ENCODE data around the gene HOXD13. TPM values are rescaled to one million over a fixed set of nuclear protein-coding genes. Genes with fewer than 3 reads are reported as not detected.

HOXD13 gene
- total RNA-seq, 1 donor from 2014 or later: not detected

- DNase-seq (ENCODE audit: low read depth): no peak
- no peak for FAIRE-seq
- TF ChIP-seq, protein P1, sequence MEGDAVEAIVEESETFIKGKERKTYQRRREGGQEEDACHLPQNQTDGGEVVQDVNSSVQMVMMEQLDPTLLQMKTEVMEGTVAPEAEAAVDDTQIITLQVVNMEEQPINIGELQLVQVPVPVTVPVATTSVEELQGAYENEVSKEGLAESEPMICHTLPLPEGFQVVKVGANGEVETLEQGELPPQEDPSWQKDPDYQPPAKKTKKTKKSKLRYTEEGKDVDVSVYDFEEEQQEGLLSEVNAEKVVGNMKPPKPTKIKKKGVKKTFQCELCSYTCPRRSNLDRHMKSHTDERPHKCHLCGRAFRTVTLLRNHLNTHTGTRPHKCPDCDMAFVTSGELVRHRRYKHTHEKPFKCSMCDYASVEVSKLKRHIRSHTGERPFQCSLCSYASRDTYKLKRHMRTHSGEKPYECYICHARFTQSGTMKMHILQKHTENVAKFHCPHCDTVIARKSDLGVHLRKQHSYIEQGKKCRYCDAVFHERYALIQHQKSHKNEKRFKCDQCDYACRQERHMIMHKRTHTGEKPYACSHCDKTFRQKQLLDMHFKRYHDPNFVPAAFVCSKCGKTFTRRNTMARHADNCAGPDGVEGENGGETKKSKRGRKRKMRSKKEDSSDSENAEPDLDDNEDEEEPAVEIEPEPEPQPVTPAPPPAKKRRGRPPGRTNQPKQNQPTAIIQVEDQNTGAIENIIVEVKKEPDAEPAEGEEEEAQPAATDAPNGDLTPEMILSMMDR (IDR thresholded peaks at IDR 0.05; ENCODE audit: insufficient read depth, low read length, severe bottlenecking): no peak
- H3K36me3 ChIP-seq (ENCODE audit: control insufficient read depth, insufficient read depth, low read length): no peaks in the 10 kb centered on the region
- no peak within 1 kb of the TSS for H3K4me3 ChIP-seq (ENCODE audit: low read depth, low read length)
- H3K27me3 ChIP-seq (ENCODE audit: control insufficient read depth, insufficient read depth, low read length): peaks cover 81% of the 10 kb centered on the region
Measured at GRCh38 chr2:176099728-176100546, 7.4 kb downstream of the HOXD13 start, which contains the start of gene HOXD12. HOXD12 (plus strand) TSS chr2:176099795; CDS start chr2:176099802, 7 bp downstream.

GRCh38 chr2:176100547-176101140, 8.1 kb downstream of the HOXD13 start:
- no peak overlapping the region for H3K4me3 ChIP-seq (ENCODE audit: low read depth, low read length)
- peaks cover 87% of the 10 kb centered on the region for H3K27me3 ChIP-seq (ENCODE audit: control insufficient read depth, insufficient read depth, low read length)
- FAIRE-seq (no peak), DNase-seq (ENCODE audit: low read depth) (no peak)
- TF ChIP-seq, protein P1 (IDR thresholded peaks at IDR 0.05; ENCODE audit: insufficient read depth, low read length, severe bottlenecking): no peak
- H3K36me3 ChIP-seq (ENCODE audit: control insufficient read depth, insufficient read depth, low read length): no peaks in the 10 kb centered on the region

GRCh38 chr2:176101216-176101830, 8.8 kb downstream of the HOXD13 start:
- peaks cover 92% of the 10 kb centered on the region for H3K27me3 ChIP-seq (ENCODE audit: control insufficient read depth, insufficient read depth, low read length)
- DNase-seq (ENCODE audit: low read depth) (no peak), FAIRE-seq (no peak)
- H3K36me3 ChIP-seq (ENCODE audit: control insufficient read depth, insufficient read depth, low read length): no peaks in the 10 kb centered on the region
- TF ChIP-seq, protein P1 (IDR thresholded peaks at IDR 0.05; ENCODE audit: insufficient read depth, low read length, severe bottlenecking): no peak
- H3K4me3 ChIP-seq (ENCODE audit: low read depth, low read length): no peak overlapping the region

- H3K27me3 ChIP-seq (ENCODE audit: control insufficient read depth, insufficient read depth, low read length): peaks cover 88% of the 10 kb centered on the region
- TF ChIP-seq, protein P1 (IDR thresholded peaks at IDR 0.05; ENCODE audit: insufficient read depth, low read length, severe bottlenecking): no peak
- DNase-seq (ENCODE audit: low read depth) (no peak), FAIRE-seq (no peak)
- H3K36me3 ChIP-seq (ENCODE audit: control insufficient read depth, insufficient read depth, low read length): no peaks in the 10 kb centered on the region
- H3K4me3 ChIP-seq (ENCODE audit: low read depth, low read length): no peak overlapping the region
Measured at GRCh38 chr2:176101842-176102241, 9.3 kb downstream of the HOXD13 start.

DNA sequence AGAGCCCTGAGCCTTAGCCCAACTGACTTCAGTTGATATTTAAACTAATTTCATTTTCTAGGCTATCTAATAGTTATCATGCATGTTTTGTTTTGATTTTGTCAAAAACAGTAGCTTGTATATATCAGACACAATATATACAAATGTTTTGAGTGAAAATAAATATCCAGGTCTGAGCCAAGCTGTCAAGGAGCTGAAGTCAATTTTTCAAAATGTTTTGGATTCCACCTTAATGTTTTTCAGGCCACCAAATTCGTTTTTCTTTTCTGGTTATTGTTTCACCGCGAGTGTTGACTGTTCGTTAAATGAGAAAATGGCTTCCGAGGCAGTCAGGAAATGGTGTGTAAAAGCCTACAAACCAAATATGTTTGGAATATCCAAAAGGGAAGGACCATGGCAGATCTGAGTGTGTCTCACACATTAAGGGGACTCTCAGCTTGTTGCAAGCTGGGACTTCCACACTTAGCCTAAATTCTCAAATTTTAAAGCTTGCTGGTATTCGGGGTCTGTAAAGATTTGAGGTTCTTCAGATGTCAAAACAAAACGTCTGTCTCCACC, 9.9 kb downstream of the HOXD13 start:
- no peak overlapping the region for H3K4me3 ChIP-seq (ENCODE audit: low read depth, low read length)
- no peak for FAIRE-seq
- H3K36me3 ChIP-seq (ENCODE audit: control insufficient read depth, insufficient read depth, low read length): no peaks in the 10 kb centered on the region
- TF ChIP-seq, protein P1 (IDR thresholded peaks at IDR 0.05; ENCODE audit: insufficient read depth, low read length, severe bottlenecking): no peak
- no peak for DNase-seq (ENCODE audit: low read depth)
- peaks cover 86% of the 10 kb centered on the region for H3K27me3 ChIP-seq (ENCODE audit: control insufficient read depth, insufficient read depth, low read length)

Data from bronchial epithelial cell (primary cell).